Renal pelvis (tissue), 4 donors: ENCODE data around the gene SLC2A1. TPM values are rescaled to one million over a fixed set of nuclear protein-coding genes. Genes with fewer than 3 reads are reported as not detected.

Experiments used
- DNase-seq: peaks from one replicate; pipeline ENCODE4 v3.0.0-alpha.2; 2013
- polyA plus RNA-seq, 3 donors: library from polyadenylated mRNA; unstranded; fragments of 120-200 nt; gene quantifications; one replicate each; pipeline ENCODE4 v1.2.1, GENCODE V29; 2013; ENCODE audit not compliant: insufficient read length in 3 of 3

The SLC2A1 gene
- polyA plus RNA-seq, 3 donors = 44.5 to 48.1 (median 45.5) TPM

- no peak for DNase-seq
Measured at GRCh38 chr1:42962641-42963377, 4.1 kb upstream of the SLC2A1 start.

- no peak for DNase-seq
Measured at GRCh38 chr1:42961312-42962091, 2.8 kb upstream of the SLC2A1 start.

- no peak for DNase-seq
Measured at GRCh38 chr1:42960566-42961311, 2.1 kb upstream of the SLC2A1 start.

GRCh38 chr1:42960122-42960390 is 1.4 kb upstream of the SLC2A1 start:
- DNase-seq = no peak

- DNase-seq = peak; percentile 78
Measured at GRCh38 chr1:42957880-42958487, 684 bp downstream of the SLC2A1 start.

GRCh38 chr1:42957229-42957879 is 1.3 kb downstream of the SLC2A1 start:
- DNase-seq = no peak

- DNase-seq = no peak
Measured at GRCh38 chr1:42956739-42957138, 1.9 kb downstream of the SLC2A1 start.

- DNase-seq = no peak
Measured at GRCh38 chr1:42955311-42956063, 3.2 kb downstream of the SLC2A1 start.

GRCh38 chr1:42953182-42954180 is 5.2 kb downstream of the SLC2A1 start:
- no peak for DNase-seq

GRCh38 chr1:42952303-42953001 is 6.2 kb downstream of the SLC2A1 start:
- no peak for DNase-seq

- no peak for DNase-seq
Measured at GRCh38 chr1:42951588-42951987, 7.1 kb downstream of the SLC2A1 start.

GRCh38 chr1:42950116-42950481 is 8.6 kb downstream of the SLC2A1 start:
- no peak for DNase-seq

GRCh38 chr1:42949312-42950115 is 9.2 kb downstream of the SLC2A1 start:
- no peak for DNase-seq

- DNase-seq = no peak
Measured at GRCh38 chr1:42947965-42948732, 10.5 kb downstream of the SLC2A1 start.

GRCh38 chr1:42947117-42947516 is 11.6 kb downstream of the SLC2A1 start:
- no peak for DNase-seq

- DNase-seq = no peak
Measured at GRCh38 chr1:42946120-42946898, 12.4 kb downstream of the SLC2A1 start.

GRCh38 chr1:42945164-42945563 is 13.5 kb downstream of the SLC2A1 start:
- DNase-seq = no peak
